HL-60 (cell line): ENCODE measurements around the gene VSTM2B.

Experiments
- DNase-seq, 2 experiments: peaks; one replicate each; pipeline ENCODE4 v3.0.0-alpha.2; 2010 to 2020; ENCODE audit warnings: low read depth in 1 of 2, low spot score in 1 of 2
- H3K27ac ChIP-seq: fragments of 250-450 bp; sonication (Bioruptor Pico); replicated peaks from 2 replicates; pipeline ENCODE4 v1.5.1; 2020; ENCODE audit warnings: mild to moderate bottlenecking, moderate library complexity
- H3K27me3 ChIP-seq: fragments of 250-450 bp; sonication (Bioruptor Pico); 2 replicates; pipeline ENCODE4 v1.5.1; 2021; ENCODE audit warnings: mild to moderate bottlenecking, moderate library complexity; ENCODE audit not compliant: insufficient read depth, poor library complexity, severe bottlenecking
- H3K4me3 ChIP-seq: replicated peaks from 2 replicates; pipeline ENCODE4 v1.5.1; 2011; ENCODE audit warnings: mild to moderate bottlenecking, control low read depth, low read length; ENCODE audit not compliant: insufficient read depth
- CTCF ChIP-seq: IDR thresholded peaks from one replicate; pipeline ENCODE4 v1.5.1; 2011; ENCODE audit warnings: low read length, control low read depth, inconsistent platforms; ENCODE audit not compliant: insufficient read depth
- GABPA ChIP-seq: IDR thresholded peaks from 2 replicates; pipeline ENCODE4 v1.6.1; 2012; ENCODE audit warnings: low read depth
- POLR2AphosphoS5 ChIP-seq: IDR thresholded peaks from 2 replicates; pipeline ENCODE4 v1.6.1; 2012; ENCODE audit warnings: low read depth
- SPI1 ChIP-seq: IDR thresholded peaks from 2 replicates; pipeline ENCODE4 v1.6.1; 2012; ENCODE audit warnings: low read depth, mild to moderate bottlenecking, borderline replicate concordance
- TF ChIP-seq, protein P1 (sequence below): IDR thresholded peaks from 2 replicates; pipeline ENCODE4 v1.6.1; 2012; ENCODE audit warnings: low read depth; ENCODE audit not compliant: insufficient replicate concordance

The VSTM2B gene

DNA sequence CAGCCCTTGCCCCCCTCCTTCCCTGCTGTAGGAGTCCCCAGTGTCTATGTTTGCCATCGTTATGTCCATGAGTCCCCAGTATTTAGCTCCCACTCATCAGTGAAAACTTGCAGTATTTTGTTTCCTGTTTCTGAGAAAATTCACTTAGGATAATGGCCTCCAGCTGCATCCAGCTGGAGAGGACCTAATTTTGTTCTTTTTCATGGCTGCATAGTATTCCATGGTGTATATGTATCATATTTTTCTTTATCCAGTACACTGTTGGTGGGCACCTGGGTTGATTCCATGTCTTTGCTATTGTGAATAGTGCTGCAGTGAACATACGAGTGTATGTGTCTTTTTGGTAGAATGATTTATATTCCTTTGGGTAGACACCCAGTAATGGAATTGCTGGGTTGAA is 62.3 kb downstream of the VSTM2B start:
- DNase-seq: no peak
- Histone ChIP-seq H3K27ac (no peak overlapping the region), H3K4me3 (no peak overlapping the region), H3K27me3 (peaks cover 5% of the 10 kb centered on the region)
- TF ChIP-seq CTCF (no peak), POLR2AphosphoS5 (no peak), GABPA (no peak), SPI1 (no peak)
- TF ChIP-seq, protein P1, sequence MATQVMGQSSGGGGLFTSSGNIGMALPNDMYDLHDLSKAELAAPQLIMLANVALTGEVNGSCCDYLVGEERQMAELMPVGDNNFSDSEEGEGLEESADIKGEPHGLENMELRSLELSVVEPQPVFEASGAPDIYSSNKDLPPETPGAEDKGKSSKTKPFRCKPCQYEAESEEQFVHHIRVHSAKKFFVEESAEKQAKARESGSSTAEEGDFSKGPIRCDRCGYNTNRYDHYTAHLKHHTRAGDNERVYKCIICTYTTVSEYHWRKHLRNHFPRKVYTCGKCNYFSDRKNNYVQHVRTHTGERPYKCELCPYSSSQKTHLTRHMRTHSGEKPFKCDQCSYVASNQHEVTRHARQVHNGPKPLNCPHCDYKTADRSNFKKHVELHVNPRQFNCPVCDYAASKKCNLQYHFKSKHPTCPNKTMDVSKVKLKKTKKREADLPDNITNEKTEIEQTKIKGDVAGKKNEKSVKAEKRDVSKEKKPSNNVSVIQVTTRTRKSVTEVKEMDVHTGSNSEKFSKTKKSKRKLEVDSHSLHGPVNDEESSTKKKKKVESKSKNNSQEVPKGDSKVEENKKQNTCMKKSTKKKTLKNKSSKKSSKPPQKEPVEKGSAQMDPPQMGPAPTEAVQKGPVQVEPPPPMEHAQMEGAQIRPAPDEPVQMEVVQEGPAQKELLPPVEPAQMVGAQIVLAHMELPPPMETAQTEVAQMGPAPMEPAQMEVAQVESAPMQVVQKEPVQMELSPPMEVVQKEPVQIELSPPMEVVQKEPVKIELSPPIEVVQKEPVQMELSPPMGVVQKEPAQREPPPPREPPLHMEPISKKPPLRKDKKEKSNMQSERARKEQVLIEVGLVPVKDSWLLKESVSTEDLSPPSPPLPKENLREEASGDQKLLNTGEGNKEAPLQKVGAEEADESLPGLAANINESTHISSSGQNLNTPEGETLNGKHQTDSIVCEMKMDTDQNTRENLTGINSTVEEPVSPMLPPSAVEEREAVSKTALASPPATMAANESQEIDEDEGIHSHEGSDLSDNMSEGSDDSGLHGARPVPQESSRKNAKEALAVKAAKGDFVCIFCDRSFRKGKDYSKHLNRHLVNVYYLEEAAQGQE: no peak

- Histone ChIP-seq H3K4me3 (no peak overlapping the region), H3K27me3 (peaks cover 5% of the 10 kb centered on the region), H3K27ac (no peak overlapping the region)
- DNase-seq: no peak
- no peak for TF ChIP-seq GABPA
- TF ChIP-seq, protein P1: no peak
- TF ChIP-seq CTCF: no peak
- TF ChIP-seq POLR2AphosphoS5: no peak
- no peak for TF ChIP-seq SPI1
Measured at GRCh38 chr19:29590278-29590677, 64.5 kb downstream of the VSTM2B start.

DNA sequence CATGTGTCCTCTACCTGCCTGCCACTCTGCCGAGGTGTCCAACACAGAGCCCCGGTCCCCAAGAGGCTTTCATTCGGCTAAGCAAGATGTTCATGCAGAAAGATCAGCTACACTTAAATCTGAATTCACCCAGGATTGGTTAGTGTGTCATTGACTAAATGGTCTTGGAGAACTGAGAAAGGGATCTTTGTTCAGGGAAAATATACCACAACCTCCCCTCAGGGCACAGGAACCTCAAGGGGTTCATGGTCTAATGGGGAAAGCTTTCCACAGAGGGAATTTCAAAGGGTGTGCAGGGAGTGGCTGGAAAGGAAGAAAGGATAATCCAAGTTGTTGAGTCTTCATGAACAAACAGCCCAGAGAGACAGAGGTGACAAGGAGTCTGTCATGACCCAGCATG is 65.9 kb downstream of the VSTM2B start:
- no peak for DNase-seq
- H3K4me3 ChIP-seq: no peak overlapping the region
- H3K27ac ChIP-seq: no peak overlapping the region
- TF ChIP-seq POLR2AphosphoS5: no peak
- no peak for TF ChIP-seq CTCF
- TF ChIP-seq SPI1: no peak
- TF ChIP-seq, protein P1: no peak
- TF ChIP-seq GABPA: no peak
- H3K27me3 ChIP-seq: peaks cover 5% of the 10 kb centered on the region
